GM19452 (cell line): Measurements from ENCODE around the gene DAPK2.

ENCODE experiments used
- ATAC-seq: cut with Tn5 transposase; IDR thresholded peaks from one replicate; pipeline ENCODE4 v1.9.1; 2021; ENCODE audit not compliant: unreplicated experiment

The DAPK2 gene

DNA sequence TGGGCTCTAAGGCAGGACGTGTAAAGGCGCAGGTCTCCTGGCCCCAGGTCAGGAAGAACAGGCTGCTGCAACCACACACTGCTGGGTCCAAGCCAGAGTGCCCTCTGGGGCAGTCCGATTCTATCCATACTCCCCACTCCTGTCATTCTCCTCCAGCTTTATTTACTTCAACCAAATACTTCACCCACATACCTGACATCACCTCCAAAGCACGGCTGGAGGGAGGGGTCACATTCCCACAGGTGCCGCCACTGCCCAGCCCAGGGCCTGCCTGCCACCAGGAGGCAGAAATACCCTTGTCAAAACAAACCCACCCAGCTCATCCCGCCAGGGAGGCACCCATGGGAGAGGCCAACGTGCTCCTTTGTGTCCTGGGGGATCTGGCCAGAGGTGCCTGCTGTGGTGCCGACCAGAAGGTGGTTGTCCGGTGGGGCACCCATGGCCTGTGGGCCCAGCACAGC is 100.4 kb downstream of the DAPK2 start:
- no peak for ATAC-seq

DNA sequence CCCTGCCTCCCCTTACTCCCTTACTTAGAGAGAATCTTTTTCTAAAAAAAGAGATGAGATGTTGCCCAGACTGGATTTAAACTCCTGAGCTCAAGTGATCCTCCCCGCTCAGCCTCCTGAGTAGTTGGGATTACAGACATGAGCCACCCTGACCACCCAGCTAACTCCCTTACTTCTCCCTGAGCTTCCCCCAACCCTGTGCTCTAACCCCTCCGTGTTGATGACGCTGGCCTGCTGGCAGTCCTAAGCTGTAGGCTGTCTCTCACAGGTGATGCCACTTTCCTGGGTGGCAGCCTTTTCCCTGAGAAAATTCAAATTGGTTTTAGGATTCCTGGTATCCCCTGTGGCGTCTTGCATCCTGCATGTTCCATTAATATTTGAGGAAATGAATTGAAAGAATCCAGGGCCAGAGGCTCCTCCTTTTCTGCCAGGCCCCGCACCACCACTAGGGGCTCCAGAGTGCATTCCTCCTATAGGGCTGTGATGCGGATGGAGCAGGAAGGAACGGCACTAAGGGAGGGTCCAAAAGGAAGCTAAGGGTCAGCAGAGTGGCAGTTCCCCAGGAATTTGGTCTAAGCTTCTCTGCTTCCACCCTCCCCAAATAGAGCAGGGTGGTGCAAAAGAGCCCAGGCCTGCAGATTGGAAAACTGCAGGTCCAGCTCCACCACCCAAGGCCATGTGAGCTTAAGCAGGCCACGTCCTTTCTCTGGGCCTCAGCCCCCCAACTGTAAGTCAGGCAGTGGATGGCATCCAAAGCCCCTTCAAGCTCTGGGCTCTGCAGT is 101.1 kb downstream of the DAPK2 start:
- no peak for ATAC-seq

DNA sequence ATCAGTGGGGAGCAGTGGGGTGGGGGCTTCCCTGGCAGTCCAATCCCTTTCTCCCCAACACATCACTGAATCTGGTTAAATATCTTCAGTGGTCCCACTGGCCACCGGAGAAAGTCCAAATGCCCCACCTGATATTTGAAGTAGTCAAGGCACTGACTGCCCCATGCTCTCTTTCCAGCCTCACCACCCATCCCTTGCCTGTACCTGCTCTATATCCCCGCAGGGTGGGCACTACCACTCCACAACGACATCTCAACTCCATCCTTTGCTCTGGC is 101.7 kb downstream of the DAPK2 start:
- ATAC-seq: no peak

DNA sequence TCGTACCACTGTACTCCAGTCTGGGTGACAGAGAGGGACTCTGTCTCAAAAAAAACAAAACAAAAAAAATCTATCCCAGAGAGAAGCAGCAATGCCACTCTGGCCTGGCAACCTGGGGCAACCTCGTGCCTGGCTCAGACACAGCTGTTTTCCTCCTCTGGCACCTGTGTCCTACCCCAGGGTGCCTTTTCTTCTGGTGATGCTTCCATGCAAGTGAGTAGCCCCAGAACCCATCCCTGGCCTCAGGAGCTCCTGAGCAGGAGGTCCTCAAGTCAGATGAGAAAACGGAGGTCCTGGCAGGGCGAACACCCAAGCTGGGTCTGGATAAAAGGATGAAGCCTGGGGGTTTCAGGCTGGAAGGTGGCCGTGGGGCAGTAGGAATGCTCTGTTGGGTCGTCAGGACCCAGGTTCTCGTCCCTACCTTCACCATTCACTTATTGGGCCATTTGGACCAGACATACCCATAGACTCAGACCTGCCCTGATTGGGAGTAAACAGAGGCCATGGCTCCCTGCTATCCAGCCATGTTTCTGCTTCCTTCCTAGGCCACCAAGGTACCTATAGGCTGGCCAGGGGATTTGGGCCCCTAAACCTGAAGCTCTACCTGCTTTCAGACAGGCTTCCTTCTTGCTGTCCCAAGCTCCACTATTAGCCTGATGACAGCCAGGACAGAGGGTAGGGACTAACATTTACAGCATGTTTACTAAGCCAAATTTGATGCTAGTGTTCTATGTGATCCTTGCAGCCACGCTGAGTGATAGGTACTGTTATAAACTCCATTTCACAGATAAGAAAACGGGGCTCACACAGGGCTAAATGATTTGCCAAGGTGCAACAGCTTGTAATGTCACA is 102.2 kb downstream of the DAPK2 start:
- no peak for ATAC-seq

DNA sequence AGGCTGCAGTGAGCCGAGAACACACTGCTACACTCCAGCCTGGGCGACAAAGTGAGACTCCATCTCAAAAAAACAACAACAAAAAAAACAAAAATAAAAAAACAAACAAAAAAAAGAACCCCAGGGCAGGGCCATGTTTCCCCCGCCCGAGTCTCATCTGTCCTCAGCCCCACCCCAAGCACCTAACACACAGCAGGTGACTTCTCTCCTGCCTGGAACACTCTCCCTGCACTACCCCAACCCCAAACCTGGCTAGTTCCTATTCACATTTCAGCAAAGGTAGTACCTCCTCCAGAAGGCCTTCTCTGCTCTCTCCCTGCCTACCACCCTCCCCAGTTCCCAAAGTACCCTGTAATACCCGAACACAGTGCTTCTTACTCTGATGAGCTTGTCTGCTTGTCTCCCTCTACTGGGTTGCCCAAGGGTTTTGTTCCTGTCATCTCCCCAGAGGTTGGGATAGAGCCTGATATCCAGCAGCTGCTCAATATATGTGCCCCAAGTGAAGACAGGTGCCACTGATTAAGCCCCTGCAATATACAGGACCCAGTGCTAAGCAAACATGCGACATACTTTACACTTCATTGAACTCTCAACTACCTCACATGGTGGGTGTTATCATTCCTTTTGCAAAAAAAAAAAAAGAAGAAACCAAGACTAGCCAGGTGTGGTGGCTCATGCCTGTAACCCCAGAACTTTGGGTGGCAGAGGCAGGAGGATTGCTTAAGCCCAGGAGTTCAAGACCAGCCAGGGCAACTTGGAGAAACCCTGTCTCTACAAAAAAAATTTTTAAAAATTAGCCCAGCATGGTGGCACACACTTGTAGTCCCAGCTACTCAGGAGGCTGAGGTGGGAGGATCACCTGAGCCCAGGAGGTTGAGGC is 103.6 kb downstream of the DAPK2 start:
- ATAC-seq: no peak

DNA sequence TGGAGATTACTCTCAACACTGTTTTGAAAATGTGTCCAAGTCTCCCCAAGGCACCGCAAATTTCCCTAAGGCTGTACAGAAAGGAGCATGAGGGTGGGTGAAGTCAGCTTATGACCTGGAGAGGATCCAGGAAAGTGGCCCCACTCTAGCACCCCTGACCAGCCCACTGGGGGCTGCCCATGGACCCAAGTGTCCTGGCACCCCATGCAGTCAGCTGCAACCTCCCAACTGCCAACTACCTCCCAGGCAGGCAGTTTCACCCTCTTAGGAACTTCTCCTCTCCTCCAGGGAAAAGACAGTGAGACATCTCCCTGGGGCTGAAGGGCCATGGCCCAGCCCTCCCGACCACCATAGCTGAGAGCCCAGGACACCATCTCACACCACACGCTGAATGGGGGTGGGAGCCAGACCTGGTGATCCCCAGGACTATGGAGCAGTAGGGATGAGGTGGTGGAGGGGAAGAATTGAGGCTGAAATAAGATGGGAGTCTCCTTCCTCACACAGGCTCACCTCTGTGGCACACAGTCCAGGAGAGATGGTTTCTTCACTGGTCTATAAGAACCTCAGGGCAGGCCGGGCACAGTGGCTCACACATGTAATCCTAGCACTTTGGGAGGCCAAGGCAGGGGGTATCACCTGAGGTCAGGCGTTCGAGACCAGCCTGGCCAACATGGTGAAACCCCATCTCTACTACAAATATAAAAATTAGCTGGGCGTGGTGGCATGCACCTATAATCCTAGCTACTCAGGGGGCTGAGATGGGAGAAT is 104.4 kb downstream of the DAPK2 start:
- no peak for ATAC-seq

DNA sequence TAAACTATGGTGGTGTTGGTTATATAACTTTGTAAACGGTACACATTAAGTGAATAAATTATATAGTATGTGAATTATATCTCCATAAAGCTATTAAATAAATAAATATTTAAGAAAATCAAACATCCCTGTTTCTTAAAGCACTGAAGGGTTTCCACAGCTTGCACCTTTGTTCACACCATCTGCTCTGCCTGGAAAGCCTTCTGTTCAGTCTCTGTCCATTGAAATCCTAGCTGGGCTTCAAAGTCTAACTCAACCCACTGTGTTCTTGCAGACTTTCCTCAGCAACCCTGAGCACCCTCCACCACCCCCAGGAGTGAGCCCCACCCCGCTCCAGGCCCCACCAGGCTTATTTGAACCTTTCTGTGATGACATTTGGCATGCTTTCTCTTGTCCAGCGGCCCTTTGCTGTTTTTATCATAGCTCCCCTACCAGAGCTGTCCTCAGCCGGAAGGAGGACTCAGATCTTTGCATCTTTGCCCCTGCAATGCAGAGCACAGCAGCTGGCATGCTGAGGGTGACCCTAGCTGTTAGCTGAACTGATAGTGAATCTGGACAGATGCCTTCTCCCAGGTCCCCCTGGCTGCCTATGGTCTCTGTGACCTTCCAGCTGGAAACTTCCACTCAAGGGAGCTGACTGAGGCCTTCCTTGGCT is 105.2 kb downstream of the DAPK2 start:
- ATAC-seq: no peak

DNA sequence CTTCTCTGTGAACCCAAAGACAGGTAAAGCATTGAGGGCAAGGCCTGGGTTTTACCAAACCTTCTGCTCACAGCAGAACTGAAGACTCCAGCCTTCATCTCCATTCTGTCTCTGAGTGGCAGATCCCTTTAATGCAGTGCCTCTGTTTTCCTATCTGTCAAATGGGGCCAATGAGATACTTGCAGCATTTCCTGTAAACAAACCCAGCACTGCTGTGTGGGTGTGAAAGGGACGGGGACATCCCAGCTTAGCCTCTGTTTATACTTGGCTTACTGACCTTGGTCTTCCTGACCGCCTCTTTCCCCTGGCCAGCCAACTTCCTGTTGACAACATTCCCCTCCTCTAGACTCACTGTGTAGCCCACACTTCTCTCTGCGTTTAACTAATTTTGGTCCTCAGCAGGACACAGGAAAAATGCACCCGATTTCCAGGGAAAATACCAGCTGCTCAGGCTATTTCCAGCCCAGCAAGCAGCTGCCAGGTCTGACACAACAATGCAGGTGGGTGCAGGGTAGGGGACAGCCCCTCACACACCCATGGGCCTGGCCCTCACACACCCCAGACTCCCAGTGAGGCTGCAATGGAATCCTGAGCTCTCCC is 106.7 kb downstream of the DAPK2 start:
- no peak for ATAC-seq

DNA sequence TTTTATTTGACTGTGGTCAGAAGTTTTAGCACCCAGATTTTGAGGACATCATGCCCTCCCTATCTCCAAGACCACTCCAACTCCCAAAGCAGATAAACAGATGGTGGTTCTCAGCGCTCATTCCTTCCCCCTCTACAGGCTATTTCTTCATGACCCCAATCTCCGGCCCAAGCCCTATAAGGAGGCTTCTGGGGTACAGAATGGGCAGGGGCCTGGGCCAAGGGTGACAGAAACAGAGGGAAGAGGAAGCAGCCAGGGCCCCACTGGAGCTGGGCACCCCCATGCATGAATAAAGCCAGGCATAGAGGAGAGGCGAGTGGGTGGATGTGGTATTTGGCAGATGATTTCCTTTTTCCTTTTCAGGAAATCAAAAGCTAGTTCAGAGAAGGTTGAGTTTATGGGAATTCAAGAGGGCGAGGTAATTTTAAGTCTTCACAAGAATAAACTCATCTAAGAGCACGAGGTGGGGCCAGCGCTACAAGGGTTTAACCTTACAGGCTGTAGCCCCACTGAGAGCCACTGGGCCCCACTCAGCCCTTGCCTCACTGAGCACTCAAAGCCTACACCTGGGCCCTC is 107.7 kb downstream of the DAPK2 start:
- no peak for ATAC-seq

DNA sequence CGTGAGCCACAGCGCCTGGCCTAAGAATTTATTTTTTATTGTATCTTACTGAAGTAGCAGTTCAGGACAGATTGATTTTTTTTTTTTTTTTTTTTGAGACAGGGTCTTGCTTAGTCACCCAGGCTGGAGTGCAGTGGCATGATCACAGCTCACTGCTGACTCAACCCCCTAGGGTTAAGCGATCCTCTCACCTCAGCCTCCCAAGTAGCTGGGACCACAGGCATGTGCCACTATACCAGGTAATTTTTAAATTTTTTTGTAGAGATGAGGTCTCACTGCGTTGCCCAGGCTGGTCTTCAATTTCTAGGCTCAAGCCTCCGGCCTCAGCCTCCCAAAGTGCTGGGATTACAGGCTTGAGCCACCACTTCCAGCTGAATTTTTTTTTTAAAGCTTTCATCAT is 112.8 kb downstream of the DAPK2 start:
- ATAC-seq: no peak

DNA sequence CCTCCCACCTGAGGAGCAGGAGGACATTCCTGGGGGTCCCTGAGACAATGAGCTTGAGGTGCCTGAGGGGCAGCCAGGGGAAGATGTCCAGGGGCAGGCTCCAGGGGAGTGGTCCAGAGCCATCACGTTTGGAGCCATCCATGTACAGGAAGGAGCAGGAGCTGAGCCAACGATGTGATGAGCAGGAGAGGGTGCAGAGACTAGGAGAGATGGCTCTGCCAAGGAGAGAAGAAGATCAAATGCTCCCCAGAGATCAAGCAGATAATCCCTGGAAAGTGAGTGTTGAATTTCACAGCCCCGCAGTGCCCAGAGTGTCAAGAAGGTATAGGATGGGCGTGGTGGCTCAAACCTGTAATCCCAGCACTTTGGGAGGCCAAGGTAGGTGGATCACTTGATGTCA is 114.7 kb downstream of the DAPK2 start:
- no peak for ATAC-seq

DNA sequence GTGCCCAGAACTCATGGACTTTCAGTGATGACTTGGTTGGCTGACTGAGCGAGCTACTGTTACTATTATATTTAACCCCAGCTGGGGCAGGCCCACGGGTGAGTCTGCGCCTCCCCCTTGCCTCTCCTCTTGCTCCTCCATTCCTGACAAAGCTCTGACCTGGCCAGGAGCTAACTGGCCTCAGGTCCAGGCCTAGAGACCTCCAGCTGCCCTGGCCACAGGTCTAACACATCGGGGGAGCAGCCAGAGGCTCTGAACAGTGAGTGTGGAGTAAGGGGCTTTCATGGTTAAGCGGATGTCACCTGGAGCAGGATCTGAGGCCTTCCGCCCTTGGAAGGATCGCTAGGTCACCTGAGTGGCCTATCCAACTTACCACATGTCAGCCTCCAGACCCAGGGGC is 116.3 kb downstream of the DAPK2 start:
- no peak for ATAC-seq

DNA sequence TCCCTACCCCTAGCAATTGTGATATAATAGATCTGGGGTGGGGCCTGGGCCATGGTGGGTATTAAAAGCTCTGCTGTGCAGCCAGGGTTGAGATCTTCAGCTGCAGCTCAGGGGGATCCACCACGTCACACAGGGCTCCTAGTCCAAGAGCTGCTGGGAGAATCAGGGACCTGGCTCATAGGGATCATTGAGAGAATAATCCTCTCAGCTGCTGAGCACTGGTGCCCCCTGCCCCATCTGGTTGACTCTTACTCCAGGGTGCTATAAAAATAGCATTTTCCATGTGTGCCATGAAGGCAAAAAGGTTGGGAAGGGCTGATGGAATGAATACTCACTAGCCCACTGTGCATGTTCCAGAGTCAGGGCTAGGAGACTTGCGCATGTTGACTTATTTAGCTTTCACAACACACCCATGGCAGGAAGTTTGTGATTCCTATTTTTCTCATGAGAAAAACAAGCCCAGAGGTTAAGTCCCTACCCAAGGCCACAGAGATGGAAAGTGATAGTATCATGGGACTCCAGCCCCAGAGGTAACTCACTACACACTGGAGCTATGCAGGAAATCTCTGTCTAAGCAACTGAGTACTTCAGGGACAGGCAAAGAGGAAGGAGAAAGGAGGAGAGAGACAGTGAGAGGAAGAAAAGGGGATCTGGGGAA is 118.0 kb downstream of the DAPK2 start:
- ATAC-seq: no peak

DNA sequence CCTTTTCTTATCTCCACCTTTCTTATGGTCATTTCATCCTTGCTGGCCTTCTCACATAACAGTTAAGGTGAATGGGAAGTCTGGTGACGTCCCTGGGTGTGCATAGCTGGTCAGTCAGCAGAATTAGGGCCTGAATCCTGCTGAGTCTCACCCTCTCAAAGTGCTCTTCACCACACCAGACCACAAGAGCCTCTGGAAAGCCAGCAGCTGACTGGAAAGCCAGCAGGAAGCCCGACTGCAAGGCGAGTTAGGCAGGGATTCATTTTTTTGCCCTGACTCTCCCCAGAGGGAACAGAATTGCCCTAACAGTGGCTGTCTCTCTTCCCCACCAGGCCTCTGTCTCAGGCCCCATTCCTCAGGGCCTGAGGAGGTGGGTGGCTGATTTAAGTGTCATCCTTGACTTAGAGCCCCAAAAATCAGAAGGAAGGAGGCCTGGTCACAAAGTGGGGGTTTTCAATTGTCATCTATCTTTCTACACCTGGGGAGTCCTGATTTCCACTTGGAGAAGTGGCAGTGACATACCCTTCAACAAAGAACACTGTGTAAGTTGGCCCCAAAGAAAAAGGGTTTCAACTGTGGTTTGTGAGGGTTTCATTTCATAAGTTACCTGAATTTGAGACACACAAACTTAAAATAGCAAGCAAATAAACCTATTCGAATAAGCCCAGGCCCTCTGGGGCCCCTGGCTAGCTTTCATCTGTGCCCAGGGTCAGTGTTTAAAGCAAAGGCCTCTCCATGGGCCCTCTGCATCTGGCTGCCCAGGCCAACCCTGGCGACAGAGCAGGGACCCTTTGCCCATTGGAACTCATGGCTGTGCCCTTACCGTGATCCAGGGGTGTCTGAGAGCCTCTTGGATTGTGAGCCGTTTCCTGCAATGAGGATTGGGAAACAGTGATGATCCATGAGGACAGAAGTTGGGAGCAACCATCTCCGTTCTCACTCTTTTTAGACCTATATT is 122.0 kb downstream of the DAPK2 start:
- ATAC-seq: no peak

DNA sequence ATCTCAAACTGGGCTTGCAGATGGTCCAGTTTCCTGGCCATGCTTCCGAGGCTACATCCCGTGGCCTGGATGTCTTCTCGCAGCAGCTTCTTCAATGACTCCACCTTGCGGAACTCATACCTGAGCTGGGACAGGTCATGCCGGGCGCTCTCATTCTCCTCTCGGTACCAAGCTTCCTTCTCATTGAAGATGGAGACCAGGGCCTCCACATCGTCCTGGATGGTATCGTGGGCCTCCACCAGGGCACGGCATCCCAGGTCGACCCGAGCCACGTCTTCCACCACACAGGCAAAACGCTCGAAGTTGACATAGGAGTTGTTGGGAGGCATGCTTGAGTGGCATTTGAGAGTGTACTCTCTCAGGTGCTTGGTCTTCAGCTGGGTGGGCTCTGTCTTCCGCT is 123.4 kb downstream of the DAPK2 start:
- ATAC-seq: no peak

DNA sequence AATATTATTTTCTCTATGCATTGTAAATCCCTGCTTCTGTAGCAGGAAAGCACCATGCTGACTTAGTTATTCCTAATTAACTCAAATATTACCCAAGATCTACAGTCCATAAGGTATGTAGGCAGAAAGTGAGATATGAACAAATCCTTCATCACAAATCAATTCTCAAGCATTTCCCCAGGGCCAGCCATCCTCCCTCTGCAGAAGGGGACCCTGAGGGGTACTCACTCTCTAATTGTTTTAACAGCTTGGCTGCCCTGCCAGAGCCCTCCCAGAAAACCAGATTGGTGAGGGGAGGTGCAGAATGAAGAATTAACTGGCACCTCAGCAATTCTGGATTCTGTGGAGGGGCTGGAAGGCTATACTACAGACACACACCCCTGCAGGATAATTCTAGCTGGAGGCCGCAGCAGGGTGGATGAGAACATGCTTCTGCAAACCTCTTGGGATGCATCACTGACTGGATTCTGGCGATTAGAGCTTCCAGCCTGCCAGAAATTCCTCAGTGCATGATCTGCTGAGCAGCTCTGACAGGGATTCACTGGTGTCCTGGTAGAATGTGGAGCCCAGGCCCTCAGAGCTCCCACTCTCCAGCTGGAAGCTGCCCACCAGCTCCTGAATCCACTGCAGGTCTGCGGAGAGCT is 123.9 kb downstream of the DAPK2 start:
- ATAC-seq: no peak

DNA sequence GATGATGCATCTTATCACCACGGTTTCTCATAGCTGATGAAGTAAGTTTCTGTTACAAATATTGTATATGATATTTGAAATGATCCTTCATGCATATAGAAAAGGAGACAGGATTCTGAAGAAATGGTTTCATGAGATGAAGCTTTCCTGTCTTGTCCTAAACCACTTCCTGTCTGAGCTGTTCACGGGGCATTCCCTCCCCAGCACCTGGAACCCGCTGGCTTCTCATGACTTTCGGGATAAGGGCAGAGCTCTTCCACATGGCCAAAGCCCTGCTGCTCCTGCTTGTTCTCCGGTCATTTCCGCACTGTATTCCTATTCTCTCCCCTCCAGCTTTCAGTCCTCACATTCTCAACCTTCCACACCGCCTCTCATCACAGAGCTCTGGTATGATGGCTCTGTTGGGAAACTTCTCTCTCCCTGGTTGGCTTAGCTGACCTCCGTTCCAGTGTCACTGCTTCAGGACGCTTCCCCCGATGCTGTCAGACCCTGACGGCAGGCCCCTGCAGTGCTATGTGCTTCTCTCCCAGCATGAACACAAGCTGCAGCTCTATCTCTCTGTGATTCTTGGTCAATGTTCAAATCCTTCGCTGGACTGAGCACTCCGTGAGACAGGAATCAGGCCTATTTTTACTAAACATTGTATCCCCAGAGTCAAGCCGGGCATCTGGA is 125.6 kb downstream of the DAPK2 start:
- no peak for ATAC-seq
